ENCODE measurements around the gene CDH23.

CDH23 gene

GRCh38 chr10:71393841-71394475 lies 2.8 kb upstream of the CDH23 start:
- DNase-seq: no peak

- no peak for DNase-seq
These were observed 1.7 kb upstream of the CDH23 start for GRCh38 chr10:71394926-71395562.

GRCh38 chr10:71395621-71396020 lies 1.1 kb upstream of the CDH23 start:
- DNase-seq: no peak

- no peak for DNase-seq
These were observed 523 bp upstream of the CDH23 start for GRCh38 chr10:71396084-71396710.

GRCh38 chr10:71397296-71398212 lies 834 bp downstream of the CDH23 start:
- no peak for DNase-seq

GRCh38 chr10:71398976-71399375 lies 2.3 kb downstream of the CDH23 start:
- DNase-seq: no peak

GRCh38 chr10:71399946-71400345 lies 3.2 kb downstream of the CDH23 start:
- no peak for DNase-seq

- DNase-seq: no peak
These were observed 4.3 kb downstream of the CDH23 start for GRCh38 chr10:71401056-71401455.

- no peak for DNase-seq
These were observed 5.3 kb downstream of the CDH23 start for GRCh38 chr10:71402005-71402404.

GRCh38 chr10:71404503-71405295 lies 8.0 kb downstream of the CDH23 start:
- DNase-seq: no peak

GRCh38 chr10:71406878-71407277 lies 10.2 kb downstream of the CDH23 start:
- no peak for DNase-seq

GRCh38 chr10:71408436-71409225 lies 11.9 kb downstream of the CDH23 start:
- no peak for DNase-seq

GRCh38 chr10:71409516-71410104 lies 12.9 kb downstream of the CDH23 start:
- DNase-seq: no peak

- no peak for DNase-seq
These were observed 16.9 kb downstream of the CDH23 start for GRCh38 chr10:71413581-71413980.

GRCh38 chr10:71414359-71414758 lies 17.6 kb downstream of the CDH23 start:
- no peak for DNase-seq

GRCh38 chr10:71419002-71419540 lies 22.4 kb downstream of the CDH23 start:
- DNase-seq: no peak

GRCh38 chr10:71419750-71420149 lies 23.0 kb downstream of the CDH23 start:
- no peak for DNase-seq

GRCh38 chr10:71421075-71421434 lies 24.3 kb downstream of the CDH23 start:
- no peak for DNase-seq

- no peak for DNase-seq
These were observed 26.5 kb downstream of the CDH23 start for GRCh38 chr10:71423250-71423649.

GRCh38 chr10:71423901-71424300 lies 27.2 kb downstream of the CDH23 start:
- no peak for DNase-seq

Measured in T1000 (cell line).